OCI-LY1 (cell line): ENCODE results near the gene AMER3.

Experiments
- CTCF ChIP-seq: fragments of 200-600 bp; sonication (generic), shearing (Covaris generic); IDR thresholded peaks from 2 replicates; pipeline ENCODE4 v1.5.1; 2017; ENCODE audit warnings: mild to moderate bottlenecking, antibody characterized with exemption, low read length, moderate library complexity, mixed read lengths
- EZH2 ChIP-seq: fragments of 200-600 bp; sonication (generic), shearing (Covaris generic); IDR thresholded peaks from 2 replicates; pipeline ENCODE4 v1.8.0; 2017; ENCODE audit warnings: borderline replicate concordance, mixed run types, mild to moderate bottlenecking, antibody characterized with exemption, low read length, moderate library complexity, mixed read lengths

DNA sequence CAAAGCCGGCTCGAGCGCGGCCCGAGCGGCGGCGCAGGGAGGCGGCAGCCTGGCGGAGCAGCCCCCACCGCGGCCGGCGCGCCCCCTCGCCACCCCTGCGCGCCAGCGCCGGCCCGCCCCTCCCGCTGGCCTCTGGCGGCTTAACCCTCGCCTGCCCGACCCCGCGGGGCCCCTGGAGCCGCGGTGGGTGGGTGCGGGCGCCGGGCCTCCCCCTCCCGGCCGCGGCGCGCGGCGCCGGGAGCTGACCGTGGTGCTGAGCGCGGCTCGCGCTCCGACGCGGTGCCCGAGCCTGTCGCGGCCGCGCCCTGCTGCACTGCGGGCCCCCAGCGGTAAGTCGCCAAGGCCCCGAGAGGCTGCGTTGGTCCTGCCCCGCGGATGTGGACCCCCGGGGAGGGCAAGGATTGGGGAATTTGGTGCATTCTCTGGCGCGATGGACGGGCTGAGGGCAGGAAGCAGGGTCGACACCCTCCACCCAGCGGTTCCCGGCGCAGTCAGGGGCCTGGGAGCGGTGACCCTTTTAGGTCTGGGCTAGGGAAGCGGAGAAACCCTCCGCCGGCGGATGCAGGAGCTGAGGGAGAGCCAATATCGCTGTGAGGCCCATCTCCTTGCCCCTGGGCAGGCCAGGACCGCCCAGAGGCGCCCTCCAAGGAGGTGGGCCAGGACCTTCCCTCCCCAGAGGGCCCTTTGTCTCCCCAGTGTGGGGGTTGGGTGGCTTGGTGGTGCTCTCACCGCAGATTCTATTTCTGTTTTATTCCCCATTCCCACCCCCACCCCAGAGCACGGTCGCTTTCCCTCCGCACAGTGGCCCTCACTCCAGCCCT, 923 bp downstream of the AMER3 start:
- TF ChIP-seq CTCF (no peak), EZH2 (no peak)
